PC-3 (cell line): ENCODE data around the gene ZNHIT1. TPM values are rescaled to one million over a fixed set of nuclear protein-coding genes. Genes with fewer than 3 reads are reported as not detected.

Experiments used
- ATAC-seq: fragments of 200-7000 bp; cut with Tn5 transposase; 2 replicates; pipeline ENCODE4 v1.9.1; 2020; ENCODE audit warnings: mild to moderate bottlenecking, moderate library complexity
- BruUV-seq: library from RNA; stranded (reverse); fragments of 400-500 nt; replicated peaks from 2 replicates; lab custom pipeline; 2021; lab: Mats Ljungman, UMichigan
- CTCF ChIA-PET: fragments of 300-600 bp; sonication (Branson Sonifier 250); formaldehyde crosslinking; loops from one replicate; lab custom pipeline; 2022; ENCODE audit warnings: antibody characterized with exemption; lab: Charles Lee
- POLR2A ChIA-PET: fragments of 300-600 bp; sonication (Branson Sonifier 250); formaldehyde crosslinking; loops from one replicate; lab custom pipeline; 2022; ENCODE audit warnings: antibody characterized with exemption; ENCODE audit not compliant: unreplicated experiment; lab: Charles Lee
- DNase-seq: peaks from one replicate; pipeline ENCODE4 v3.0.0-alpha.2; 2015
- H2AFZ ChIP-seq: fragments of 300-600 bp; sonication (generic); 2 replicates; pipeline ENCODE4 v1.6.0; 2016; ENCODE audit warnings: antibody characterized with exemption, low read length
- H3F3A ChIP-seq: fragments of 300-600 bp; sonication (generic); one replicate; pipeline ENCODE4 v1.6.0; 2017; ENCODE audit warnings: antibody characterized with exemption, low read length, control low read depth, mild to moderate bottlenecking; ENCODE audit not compliant: unreplicated experiment
- H3K27ac ChIP-seq: fragments of 300-600 bp; sonication (generic); 2 replicates; pipeline ENCODE4 v1.5.1; 2016; ENCODE audit warnings: mild to moderate bottlenecking, low read length
- H3K27me3 ChIP-seq: fragments of 300-600 bp; sonication (generic); 2 replicates; pipeline ENCODE4 v1.6.1; 2016; ENCODE audit warnings: low read length, mixed read lengths
- H3K36me3 ChIP-seq: fragments of 300-600 bp; sonication (generic); 2 replicates; pipeline ENCODE4 v1.6.1; 2016; ENCODE audit warnings: low read depth, mixed run types, low read length, mixed read lengths
- H3K4me1 ChIP-seq: fragments of 300-600 bp; sonication (generic); 2 replicates; pipeline ENCODE4 v1.5.1; 2016; ENCODE audit warnings: low read length; ENCODE audit not compliant: insufficient read depth
- H3K4me2 ChIP-seq: fragments of 300-600 bp; sonication (generic); 2 replicates; pipeline ENCODE4 v1.6.0; 2016; ENCODE audit warnings: low read length
- H3K4me3 ChIP-seq: fragments of 300-600 bp; sonication (generic); 2 replicates; pipeline ENCODE4 v1.5.1; 2016; ENCODE audit warnings: mild to moderate bottlenecking, low read length, mixed read lengths
- H3K79me2 ChIP-seq: fragments of 300-600 bp; sonication (generic); 2 replicates; pipeline ENCODE4 v1.6.1; 2017; ENCODE audit warnings: low read length, mixed read lengths
- H3K9ac ChIP-seq: fragments of 300-600 bp; sonication (generic); 2 replicates; pipeline ENCODE4 v1.6.0; 2016; ENCODE audit warnings: mild to moderate bottlenecking, low read length
- H3K9me2 ChIP-seq: fragments of 300-600 bp; sonication (generic); replicated peaks from 2 replicates; pipeline ENCODE4 v1.6.1; 2016; ENCODE audit warnings: mixed run types, low read length, mixed read lengths
- H3K9me3 ChIP-seq: fragments of 300-600 bp; sonication (generic); 2 replicates; pipeline ENCODE4 v1.6.1; 2016; ENCODE audit warnings: low read length, mixed read lengths
- H4K20me1 ChIP-seq: fragments of 300-600 bp; sonication (generic); 2 replicates; pipeline ENCODE4 v1.6.1; 2016; ENCODE audit warnings: low read length, mixed read lengths
- EZH2 ChIP-seq: fragments of 300-600 bp; sonication (generic); IDR thresholded peaks from one replicate; pipeline ENCODE4 v1.6.1; 2017; ENCODE audit warnings: antibody characterized with exemption, mild to moderate bottlenecking, low read length; ENCODE audit not compliant: unreplicated experiment
- EZH2phosphoT487 ChIP-seq: fragments of 300-600 bp; sonication (generic); IDR thresholded peaks from 2 replicates; pipeline ENCODE4 v1.6.1; 2018; ENCODE audit warnings: mild to moderate bottlenecking, antibody characterized with exemption, low read length, borderline replicate concordance
- intact Hi-C: fragments of 100-400 bp; cut with micrococcal nuclease; formaldehyde crosslinking; loops from 2 replicates; pipeline ENCODE4 v1.9.0; 2023
- total RNA-seq: library from RNA; depleted of rRNA; stranded (reverse); fragments of >200 nt; gene quantifications from 2 replicates; pipeline ENCODE4 v1.2.3, GENCODE V29; 2014
- TF ChIP-seq, protein P1 (sequence below): fragments of 300-600 bp; sonication (generic); conservative IDR thresholded peaks from 2 replicates; pipeline ENCODE4 v1.5.1; 2017; ENCODE audit warnings: antibody characterized with exemption, low read depth, mild to moderate bottlenecking, low read length

ZNHIT1 gene
- total RNA-seq, 1 experiment from 2014 or later = 188 TPM

DNA sequence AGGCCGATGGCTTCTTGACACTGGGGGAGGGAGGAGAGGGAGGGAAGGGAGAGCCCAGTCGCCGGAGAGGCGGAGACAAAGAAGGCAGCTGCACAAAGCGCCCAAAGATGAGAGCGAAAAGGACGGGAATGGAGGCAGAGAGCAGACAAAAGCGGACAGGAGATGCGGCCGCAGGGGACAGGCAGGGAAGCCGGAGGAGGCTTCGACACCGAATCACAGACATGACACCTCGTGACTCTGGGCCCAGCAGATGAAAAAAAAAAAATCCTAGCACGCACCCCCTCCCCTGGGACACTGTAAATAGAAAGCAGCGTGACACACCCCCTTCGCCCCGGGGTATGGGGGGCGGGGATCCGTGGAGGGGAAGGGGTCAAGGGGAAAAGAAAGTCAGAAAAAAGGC, 38.8 kb upstream of the ZNHIT1 start:
- intact Hi-C loops = no loop called here
- CTCF ChIA-PET = interaction anchor here (0.6 kb wide), 1 partner anchor 312 kb away, joined by 5 read pairs; the partner anchor contains the start of gene TRIP6
- BruUV-seq = no TSS peak
- peak overlapping the region; percentile 55; the same call in 1 of the 2 replicates for H2AFZ ChIP-seq
- H3K36me3 ChIP-seq = no peaks in the 10 kb centered on the region
- H3K27ac ChIP-seq = no peak overlapping the region
- no peaks in the 10 kb centered on the region for H3K9me2 ChIP-seq
- H3K4me1 ChIP-seq = no peaks in the 10 kb centered on the region; the same call in 1 of the 2 replicates
- H3K79me2 ChIP-seq = no peaks in the 10 kb centered on the region
- peak overlapping the region; percentile 50 for H3K4me3 ChIP-seq
- ATAC-seq = no peak
- no peaks in the 10 kb centered on the region for H3K9me3 ChIP-seq
- TF ChIP-seq, protein P1, sequence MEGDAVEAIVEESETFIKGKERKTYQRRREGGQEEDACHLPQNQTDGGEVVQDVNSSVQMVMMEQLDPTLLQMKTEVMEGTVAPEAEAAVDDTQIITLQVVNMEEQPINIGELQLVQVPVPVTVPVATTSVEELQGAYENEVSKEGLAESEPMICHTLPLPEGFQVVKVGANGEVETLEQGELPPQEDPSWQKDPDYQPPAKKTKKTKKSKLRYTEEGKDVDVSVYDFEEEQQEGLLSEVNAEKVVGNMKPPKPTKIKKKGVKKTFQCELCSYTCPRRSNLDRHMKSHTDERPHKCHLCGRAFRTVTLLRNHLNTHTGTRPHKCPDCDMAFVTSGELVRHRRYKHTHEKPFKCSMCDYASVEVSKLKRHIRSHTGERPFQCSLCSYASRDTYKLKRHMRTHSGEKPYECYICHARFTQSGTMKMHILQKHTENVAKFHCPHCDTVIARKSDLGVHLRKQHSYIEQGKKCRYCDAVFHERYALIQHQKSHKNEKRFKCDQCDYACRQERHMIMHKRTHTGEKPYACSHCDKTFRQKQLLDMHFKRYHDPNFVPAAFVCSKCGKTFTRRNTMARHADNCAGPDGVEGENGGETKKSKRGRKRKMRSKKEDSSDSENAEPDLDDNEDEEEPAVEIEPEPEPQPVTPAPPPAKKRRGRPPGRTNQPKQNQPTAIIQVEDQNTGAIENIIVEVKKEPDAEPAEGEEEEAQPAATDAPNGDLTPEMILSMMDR = no peak
- no peak for TF ChIP-seq EZH2phosphoT487
- no peak for TF ChIP-seq EZH2
- H3K27me3 ChIP-seq = peaks cover 8% of the 10 kb centered on the region; the same call in 1 of the 2 replicates
- no peaks in the 10 kb centered on the region for H4K20me1 ChIP-seq
- no peak for DNase-seq
- H3K4me2 ChIP-seq = peak overlapping the region; percentile 71
- POLR2A ChIA-PET = no interaction called here
- no peak overlapping the region for H3K9ac ChIP-seq
- H3F3A ChIP-seq = no peaks in the 10 kb centered on the region

DNA sequence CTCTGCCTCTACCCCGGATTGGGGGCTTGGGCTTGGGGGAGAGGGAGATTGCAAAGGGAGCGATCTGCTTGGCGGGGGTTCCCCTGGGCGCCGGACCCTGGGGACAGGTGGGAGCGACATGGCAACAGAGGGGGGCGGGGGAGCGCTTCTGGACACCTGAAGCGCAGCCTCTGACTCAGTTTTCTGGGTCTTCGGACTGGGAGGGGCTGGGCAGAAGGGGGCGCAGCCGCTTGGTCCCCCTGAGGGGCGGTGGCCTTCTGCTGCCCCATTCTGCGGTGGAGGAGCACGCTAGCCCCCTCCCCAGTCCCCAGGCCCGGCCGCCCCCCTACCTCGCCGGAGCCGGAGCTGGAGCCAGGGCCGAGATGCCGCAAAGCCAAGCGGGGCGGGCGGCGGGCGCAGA, 38.3 kb upstream of the ZNHIT1 start:
- Histone ChIP-seq H3F3A (no peaks in the 10 kb centered on the region), H3K9me3 (no peaks in the 10 kb centered on the region), H3K9ac (no peak overlapping the region), H3K4me3 (no peak overlapping the region), H3K27me3 (peaks cover 8% of the 10 kb centered on the region; the same call in 1 of the 2 replicates), H3K9me2 (no peaks in the 10 kb centered on the region), H2AFZ (no peak overlapping the region), H3K27ac (no peak overlapping the region), H3K36me3 (no peaks in the 10 kb centered on the region), H3K4me1 (no peaks in the 10 kb centered on the region; the same call in 1 of the 2 replicates), H3K79me2 (no peaks in the 10 kb centered on the region), H4K20me1 (no peaks in the 10 kb centered on the region), H3K4me2 (no peak overlapping the region)
- CTCF ChIA-PET = no interaction called here
- no TSS peak for BruUV-seq
- ATAC-seq = no peak
- POLR2A ChIA-PET = no interaction called here
- DNase-seq = no peak
- intact Hi-C loops = no loop called here
- TF ChIP-seq EZH2phosphoT487 (no peak), EZH2 (no peak)
- TF ChIP-seq, protein P1 = no peak

DNA sequence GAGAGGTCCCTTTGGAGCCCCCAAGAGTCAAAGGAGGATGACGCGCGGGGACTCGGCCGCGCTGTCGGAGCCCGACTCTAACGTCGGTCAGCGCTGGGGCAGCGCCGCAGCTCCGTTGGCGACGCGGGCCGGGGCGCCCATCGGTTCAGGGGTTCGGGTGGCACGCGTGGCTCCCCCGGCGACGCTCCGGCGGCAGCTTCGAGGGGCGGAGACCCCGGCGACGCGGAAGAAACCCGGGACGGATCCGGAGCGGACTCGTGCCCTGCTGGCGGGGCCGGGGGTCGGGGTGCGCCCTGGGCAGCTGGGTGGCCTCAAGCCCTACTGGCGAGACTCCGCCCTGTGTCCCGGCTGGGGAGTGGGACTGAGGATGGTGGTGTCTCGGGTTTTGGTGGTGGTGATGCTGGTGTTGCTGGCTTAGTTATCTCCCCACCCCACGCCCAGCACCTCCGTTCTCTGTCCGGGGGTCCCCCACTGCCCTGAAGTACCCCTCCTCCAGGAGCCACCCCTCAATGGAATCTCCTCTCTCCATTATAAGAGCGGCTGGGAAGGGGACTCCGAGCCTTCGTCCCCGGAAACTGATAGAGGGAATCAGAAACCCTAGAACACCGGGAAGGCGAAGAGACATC, 37.7 kb upstream of the ZNHIT1 start, which contains the start of gene NAT16:
Gene NAT16 (minus strand): TSS at position 164 of the 626 bp plus-strand sequence. CDS start 5,486 bp downstream, outside the sequence.
- no TSS peak for BruUV-seq
- no peak for DNase-seq
- ChIA-PET CTCF (no interaction called here), POLR2A (no interaction called here)
- no peak for ATAC-seq
- Histone ChIP-seq H3K9me3 (no peaks in the 10 kb centered on the region), H3K4me3 (peak within 1 kb of the TSS; percentile 50), H3K27ac (no peak within 1 kb of the TSS), H3F3A (no peaks in the 10 kb centered on the region), H3K9me2 (no peaks in the 10 kb centered on the region), H3K36me3 (no peaks in the 10 kb centered on the region), H2AFZ (peak within 1 kb of the TSS; percentile 55; the same call in 1 of the 2 replicates), H3K79me2 (no peaks in the 10 kb centered on the region), H3K9ac (no peak within 1 kb of the TSS), H3K4me2 (peak within 1 kb of the TSS; percentile 71), H3K4me1 (no peaks in the 10 kb centered on the region; the same call in 1 of the 2 replicates), H4K20me1 (no peaks in the 10 kb centered on the region), H3K27me3 (peaks cover 8% of the 10 kb centered on the region; the same call in 1 of the 2 replicates)
- intact Hi-C loops = no loop called here
- TF ChIP-seq, protein P1 = no peak
- TF ChIP-seq EZH2 (no peak), EZH2phosphoT487 (no peak)
